HG03354 (cell line): Measurements from ENCODE around the gene CDK2AP2.
"Not testable (repeated sequence)": the region's sequence is repeated elsewhere in the genome, so short reads cannot be mapped to it uniquely, and the experiment has no call there.

Experiments used
- ATAC-seq: cut with Tn5 transposase; IDR thresholded peaks from one replicate; pipeline ENCODE4 v1.9.1; 2021; ENCODE audit warnings: mild to moderate bottlenecking; ENCODE audit not compliant: unreplicated experiment, poor library complexity, severe bottlenecking

CDK2AP2 gene

DNA sequence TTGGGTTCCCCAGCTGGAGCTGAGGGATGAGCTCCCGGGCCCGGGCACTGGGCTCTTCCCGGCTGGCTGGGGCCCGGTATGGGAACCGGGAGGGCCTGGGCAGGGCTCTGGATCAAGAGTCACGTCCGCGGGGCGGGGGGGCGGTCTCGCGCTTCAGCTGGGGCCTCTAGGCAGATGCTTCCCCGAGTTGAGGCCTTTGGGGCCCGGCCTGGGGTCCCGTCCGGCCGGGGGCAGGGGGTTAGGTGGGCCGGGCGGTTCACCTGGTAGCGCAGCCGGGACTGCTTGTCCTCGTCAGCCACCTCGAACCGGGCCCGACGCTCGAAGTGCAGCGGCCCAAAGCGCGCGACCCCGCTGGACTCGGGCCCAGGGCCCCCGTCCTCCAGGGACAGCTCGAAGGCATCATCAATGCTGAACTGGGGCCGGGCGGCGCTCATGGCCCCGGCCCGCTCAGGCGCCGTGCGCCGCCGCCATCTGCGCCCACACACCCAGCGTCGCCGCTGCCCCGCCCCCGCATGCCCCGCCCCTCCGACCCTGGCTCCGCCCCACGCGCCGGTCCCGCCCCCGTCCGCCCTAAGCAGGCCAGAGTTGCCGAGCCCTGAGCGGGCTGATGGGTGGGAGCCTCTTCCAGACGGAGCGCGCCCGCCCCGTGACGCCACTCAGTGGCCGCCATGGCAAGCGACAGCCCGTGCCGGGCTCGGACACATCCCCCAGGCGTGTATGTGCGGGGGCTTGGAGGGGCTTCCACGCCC lies 39.0 kb downstream of the CDK2AP2 start, which contains the start of gene TMEM134:
Gene TMEM134, minus strand, starts transcription at position 493 of the 749 bp plus-strand sequence. Its CDS starts 59 bp downstream, at position 434.
- ATAC-seq: peak; percentile 69

DNA sequence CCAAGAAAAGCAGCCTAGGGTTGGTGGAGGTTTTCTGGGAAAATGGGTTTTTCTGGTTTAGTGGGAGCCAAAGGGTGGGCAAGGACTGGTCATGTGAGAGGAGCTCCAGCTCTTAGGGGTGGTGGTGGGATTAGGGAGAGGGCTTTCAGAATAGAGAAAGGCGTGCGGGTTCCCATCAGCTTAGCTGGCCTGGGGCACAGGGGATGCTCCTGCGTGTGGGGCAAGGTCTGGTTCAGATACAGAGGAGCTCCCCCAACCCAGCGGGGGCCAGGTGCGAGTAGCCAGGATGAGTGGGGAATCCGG lies 39.6 kb downstream of the CDK2AP2 start:
- ATAC-seq: peak; percentile 1

GRCh38 chr11:67468056-67468455 lies 39.9 kb downstream of the CDK2AP2 start:
- ATAC-seq: no peak

DNA sequence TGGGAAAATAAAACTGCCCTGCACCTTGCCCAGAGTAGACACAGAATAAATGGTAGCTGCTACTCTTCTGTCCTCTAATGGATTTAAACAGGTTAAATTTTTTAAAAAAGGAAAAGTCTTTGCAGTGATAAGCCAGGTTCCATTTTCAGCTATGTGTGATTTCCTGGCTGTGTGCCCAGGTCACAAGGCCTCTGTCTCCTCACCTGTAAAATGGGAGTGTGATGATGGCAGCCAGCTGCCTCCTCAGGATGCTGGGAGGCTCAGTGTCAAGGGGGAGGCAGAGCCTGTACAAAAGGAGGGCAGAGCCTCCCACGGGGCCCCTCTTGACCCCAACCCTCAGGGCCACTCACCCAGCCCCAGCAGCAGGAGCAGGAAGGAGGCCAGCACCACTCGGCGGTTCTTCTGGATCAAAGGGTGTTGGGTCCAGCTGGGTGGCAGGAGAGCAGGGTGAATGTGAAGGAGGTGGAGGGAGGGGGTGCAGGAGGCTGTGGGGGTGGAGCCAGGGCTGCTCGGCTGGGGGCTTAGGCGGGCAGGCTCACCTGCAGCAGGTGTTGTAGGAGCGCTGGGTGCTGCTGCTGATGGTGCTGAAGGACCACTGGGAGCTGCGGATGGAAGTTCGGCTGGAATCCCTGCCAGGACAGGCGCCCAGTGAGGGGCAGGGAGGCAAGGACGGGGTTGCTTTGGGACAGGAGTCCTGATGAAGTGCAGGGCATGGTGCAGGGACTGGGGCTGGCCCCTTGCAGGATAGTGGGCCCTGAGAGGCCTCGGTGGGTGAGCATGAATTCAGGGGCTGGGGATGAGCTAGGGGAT lies 40.8 kb downstream of the CDK2AP2 start:
- ATAC-seq: no peak

GRCh38 chr11:67466367-67466766 lies 41.6 kb downstream of the CDK2AP2 start:
- no peak for ATAC-seq

- ATAC-seq: not testable (repeated sequence)
These were observed 42.4 kb downstream of the CDK2AP2 start for GRCh38 chr11:67465530-67465929.

DNA sequence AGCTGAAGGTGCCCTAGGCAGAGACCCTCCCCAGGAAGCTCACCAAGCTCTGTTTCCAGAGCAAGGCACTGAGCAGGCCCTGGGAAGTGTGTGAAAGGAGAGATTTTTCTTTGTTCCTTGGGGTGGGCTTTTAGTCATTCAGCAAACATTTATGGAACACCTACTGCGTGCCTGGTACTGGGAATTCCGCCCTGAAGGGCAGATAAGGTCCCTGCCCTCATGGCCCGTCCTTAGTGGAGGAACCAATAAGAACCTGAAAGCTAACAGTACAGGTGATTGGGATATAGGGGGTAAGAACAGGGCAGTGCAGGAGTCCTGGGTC lies 42.8 kb downstream of the CDK2AP2 start:
- no peak for ATAC-seq

DNA sequence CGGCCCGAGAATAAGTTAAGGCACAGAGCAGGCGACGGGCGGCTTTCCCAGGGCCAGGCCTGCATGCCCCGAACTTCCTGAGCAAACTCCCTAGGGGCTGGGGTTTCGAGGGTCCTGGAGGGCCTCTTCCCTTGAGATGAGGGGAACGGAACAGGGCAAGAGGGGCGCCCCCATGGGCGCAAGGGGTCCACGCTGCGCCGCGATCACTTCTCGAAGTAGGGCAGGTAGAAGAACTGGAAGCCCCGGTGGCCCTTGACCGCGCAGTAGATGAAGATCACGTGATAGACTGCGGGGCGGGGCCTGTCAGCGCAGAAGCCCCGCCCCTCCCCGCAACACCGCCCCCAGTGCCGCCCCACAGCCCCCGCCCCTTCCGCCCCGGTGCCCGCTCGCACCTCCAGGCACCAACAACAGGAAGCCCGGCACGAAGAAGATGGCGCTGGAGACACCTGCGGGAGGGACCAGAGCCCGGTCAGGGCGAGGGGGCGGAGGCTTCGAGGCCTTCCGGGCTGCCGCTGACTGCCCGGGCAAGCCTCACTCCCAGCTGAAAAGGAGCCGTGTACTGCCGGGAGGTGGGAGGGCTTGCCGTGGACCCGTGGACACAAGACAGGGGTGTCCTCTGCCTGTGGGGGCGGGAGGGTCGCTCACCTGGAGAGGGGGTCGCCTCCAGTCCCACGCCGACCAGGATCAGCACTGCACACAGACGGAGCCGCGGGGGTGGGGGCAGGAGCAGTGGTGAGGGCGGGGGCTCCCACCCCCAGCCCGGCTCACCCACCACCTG lies 43.4 kb downstream of the CDK2AP2 start:
- peak; percentile 67 for ATAC-seq

DNA sequence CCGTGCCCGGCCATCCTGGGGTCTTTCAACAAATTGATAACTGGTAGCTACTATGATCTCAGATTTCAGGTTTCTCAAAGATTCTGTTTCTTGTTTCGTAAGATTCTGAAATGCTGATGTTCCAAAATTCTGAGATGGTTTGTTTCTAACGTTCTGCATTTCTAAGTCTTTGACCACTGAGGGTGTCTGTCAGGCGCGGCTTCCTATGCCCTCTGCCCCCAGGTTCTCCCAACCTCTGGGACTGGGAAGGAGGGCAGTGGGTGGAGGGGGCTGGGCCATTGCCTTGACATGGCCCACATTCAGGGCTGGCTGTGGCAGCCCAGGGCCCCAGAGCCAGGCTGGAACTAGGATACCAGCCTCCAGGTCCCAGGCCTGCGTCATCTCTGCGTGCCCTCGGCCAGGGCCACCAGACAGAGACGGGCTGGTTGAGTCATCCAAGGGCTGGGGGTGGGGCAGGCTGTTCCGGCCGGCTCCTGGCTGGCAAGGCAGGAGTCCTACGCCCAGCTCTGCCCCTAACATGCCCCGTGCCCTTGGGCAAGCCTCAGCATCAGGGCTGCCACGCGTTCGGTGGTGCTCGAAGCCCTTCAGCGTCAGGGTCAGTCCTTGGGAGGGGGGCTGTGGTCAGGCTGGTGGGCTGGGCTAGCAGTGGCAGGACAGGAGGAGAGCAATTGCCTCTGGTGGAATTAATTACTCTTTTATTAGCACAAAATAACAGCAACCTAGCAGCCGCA lies 44.1 kb downstream of the CDK2AP2 start:
- ATAC-seq: no peak

DNA sequence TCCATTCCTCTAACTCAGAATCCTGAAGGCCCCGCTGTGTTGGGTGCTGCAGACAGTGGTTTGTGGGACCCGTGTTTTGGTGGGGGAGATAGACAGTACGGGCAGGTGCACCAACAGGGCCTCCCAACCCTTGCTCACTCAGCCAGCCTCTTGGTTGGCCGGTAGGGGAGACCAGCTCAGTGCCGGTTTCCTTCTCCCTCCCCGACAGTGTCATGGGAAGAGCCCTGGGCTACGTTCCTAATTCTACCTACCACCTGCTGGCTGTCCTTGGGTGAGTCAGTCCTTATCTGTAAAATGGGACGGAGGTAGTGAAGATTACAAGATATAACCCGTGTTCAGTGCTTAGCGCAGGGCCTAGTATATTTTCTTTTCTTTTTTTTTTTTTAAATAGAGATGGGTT lies 44.8 kb downstream of the CDK2AP2 start:
- ATAC-seq: no peak

- no peak for ATAC-seq
These were observed 49.7 kb downstream of the CDK2AP2 start for GRCh38 chr11:67458266-67458665.

DNA sequence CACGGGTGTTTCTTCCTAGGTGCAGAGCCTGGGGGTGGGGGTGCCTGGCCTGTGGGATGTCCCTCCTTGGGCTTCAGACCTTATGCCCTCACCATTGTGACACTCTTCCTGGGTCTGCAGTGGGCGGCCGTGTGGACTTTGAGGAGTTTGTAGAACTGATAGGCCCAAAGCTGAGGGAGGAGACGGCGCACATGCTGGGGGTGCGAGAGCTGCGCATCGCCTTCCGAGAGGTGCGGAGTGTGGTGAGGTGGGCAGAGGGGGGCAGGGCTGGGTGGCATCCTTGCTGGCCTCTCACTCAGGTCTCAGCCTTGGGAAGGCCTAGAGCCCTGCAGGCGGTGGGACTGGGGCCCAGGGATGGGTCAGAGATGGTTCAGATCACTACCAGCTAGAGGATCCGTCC lies 50.5 kb downstream of the CDK2AP2 start:
- no peak for ATAC-seq
